K562 (cell line): Measurements from ENCODE around the gene ETV3. TPM values are rescaled to one million over a fixed set of nuclear protein-coding genes. Genes with fewer than 3 reads are reported as not detected.

Source experiments
- CCNT2 ChIP-seq: IDR thresholded peaks from 2 replicates; pipeline ENCODE4 v1.6.1; 2011; ENCODE audit warnings: borderline replicate concordance, low read depth, mild to moderate bottlenecking, moderate library complexity, mixed read lengths, low read length; ENCODE audit not compliant: insufficient read length; ENCODE audit errors: extremely low read depth
- ELF1 ChIP-seq: fragments of 200-800 bp; sonication (Bioruptor generic); IDR thresholded peaks from 2 replicates; pipeline ENCODE4 v1.6.1; 2016; ENCODE audit warnings: missing genetic modification characterization, missing compliant biosample characterization
- EP300 ChIP-seq: IDR thresholded peaks from 2 replicates; pipeline ENCODE4 v1.6.1; 2012; ENCODE audit warnings: low read length, improper control_type of control experiment
- GTF2B ChIP-seq: IDR thresholded peaks from 2 replicates; pipeline ENCODE4 v1.6.1; 2011; ENCODE audit not compliant: insufficient read length; ENCODE audit errors: extremely low read depth
- KLF1 ChIP-seq: fragments of 450-650 bp; IDR thresholded peaks from 2 replicates; pipeline ENCODE4 v1.6.1; 2016; ENCODE audit warnings: missing genetic modification characterization, missing compliant biosample characterization
- LARP7 ChIP-seq: fragments of 450-650 bp; IDR thresholded peaks from 2 replicates; pipeline ENCODE4 v1.6.1; 2016
- MEIS2 ChIP-seq: fragments of 450-650 bp; IDR thresholded peaks from 2 replicates; pipeline ENCODE4 v1.6.1; 2014; ENCODE audit warnings: mild to moderate bottlenecking; ENCODE audit not compliant: partially characterized antibody
- NR2C2 ChIP-seq, 2 experiments: fragments of 200-800 bp in 1 of 2; sonication (Bioruptor generic) in 1 of 2; sonication (generic) in 1 of 2; formaldehyde crosslinking in 1 of 2; IDR thresholded peaks; 2 replicates each; pipeline versions ENCODE4 v1.6.1 to v1.8.0; 2016 to 2022; ENCODE audit warnings: mild to moderate bottlenecking in 1 of 2, missing compliant biosample characterization in 1 of 2, missing genetic modification characterization in 1 of 2, missing genetic modification reagents in 1 of 2
- NR4A1 ChIP-seq, 2 experiments: fragments of 250-450 bp in 1 of 2; fragments of 450-650 bp in 1 of 2; sonication (Bioruptor Pico) in 1 of 2; IDR thresholded peaks; 2 replicates each; pipeline versions ENCODE4 v1.4.0 to v1.6.1; 2016 to 2020; ENCODE audit warnings: mild to moderate bottlenecking in 2 of 2, missing compliant biosample characterization in 1 of 2, missing genetic modification characterization in 1 of 2, moderate library complexity in 1 of 2
- RCOR1 ChIP-seq, 2 experiments: IDR thresholded peaks; 2 replicates each; pipeline ENCODE4 v1.6.1; 2012; ENCODE audit warnings: low read depth in 2 of 2, low read length in 2 of 2, borderline replicate concordance in 1 of 2, improper control_type of control experiment in 1 of 2
- RFX1 ChIP-seq: fragments of 450-650 bp; IDR thresholded peaks from 2 replicates; pipeline ENCODE4 v1.6.1; 2016; ENCODE audit warnings: mild to moderate bottlenecking, moderate library complexity
- SP1 ChIP-seq: sonication (generic); formaldehyde crosslinking; IDR thresholded peaks from 2 replicates; pipeline ENCODE4 v1.8.1; 2022; ENCODE audit warnings: mild to moderate bottlenecking, missing genetic modification reagents
- ZFX ChIP-seq: sonication (generic); formaldehyde crosslinking; IDR thresholded peaks from 2 replicates; pipeline ENCODE4 v1.8.0; 2022; ENCODE audit warnings: mild to moderate bottlenecking, missing genetic modification reagents, moderate library complexity
- ZNF699 ChIP-seq: fragments of 250-450 bp; sonication (Bioruptor Pico); IDR thresholded peaks from 2 replicates; pipeline ENCODE4 v1.8.0; 2021; ENCODE audit warnings: mild to moderate bottlenecking, moderate library complexity; ENCODE audit not compliant: insufficient replicate concordance
- polyA plus RNA-seq, 8 experiments: library from polyadenylated mRNA; depleted of rRNA in 4 of 8; stranded (reverse) in 5 of 8; unstranded in 3 of 8; fragments of >200 nt; fragmentation: Nextera tagmentation in 2 of 8; fragmentation: Illumina TruSeq in 1 of 8; extraction: Ambion mirVana in 2 of 8; extraction: Trizol in 1 of 8; gene quantifications; 2 replicates each; pipeline versions ENCODE4 v1.2.1 to v1.2.3, GENCODE V29; 2011 to 2014; ENCODE audit warnings: inconsistent platforms in 1 of 8, missing spikeins in 1 of 8
- total RNA-seq, 7 experiments: library from RNA; depleted of rRNA in 6 of 7; stranded (reverse); fragments of >200 nt in 6 of 7; fragmentation: Illumina TruSeq in 2 of 7; extraction: Trizol in 2 of 7; gene quantifications; 2 replicates each; pipeline versions ENCODE4 v1.2.1 to v1.2.3, GENCODE V29; 2011 to 2021; ENCODE audit warnings: low replicate concordance in 1 of 7
- TF ChIP-seq, protein P1 (sequence below): sonication (generic); formaldehyde crosslinking; IDR thresholded peaks from 2 replicates; pipeline ENCODE4 v1.8.0; 2023; ENCODE audit warnings: missing genetic modification reagents, mild to moderate bottlenecking, borderline replicate concordance
- TF ChIP-seq, protein P2 (sequence below): fragments of 200-800 bp; sonication (Bioruptor generic); IDR thresholded peaks from 2 replicates; pipeline ENCODE4 v1.6.1; 2017; ENCODE audit warnings: missing genetic modification characterization, missing compliant biosample characterization
- TF ChIP-seq, protein P3 (sequence below): fragments of 250-450 bp; sonication (Bioruptor Pico); IDR thresholded peaks from 2 replicates; pipeline ENCODE4 v1.5.1; 2021; ENCODE audit warnings: mild to moderate bottlenecking

ETV3 gene
- total and polyA plus RNA-seq, 9 of the 15 experiments (the other 6 are each of a cell fraction or from before 2014, with no cell fraction given): 3.1 to 16.0 (median 9.0) TPM

DNA sequence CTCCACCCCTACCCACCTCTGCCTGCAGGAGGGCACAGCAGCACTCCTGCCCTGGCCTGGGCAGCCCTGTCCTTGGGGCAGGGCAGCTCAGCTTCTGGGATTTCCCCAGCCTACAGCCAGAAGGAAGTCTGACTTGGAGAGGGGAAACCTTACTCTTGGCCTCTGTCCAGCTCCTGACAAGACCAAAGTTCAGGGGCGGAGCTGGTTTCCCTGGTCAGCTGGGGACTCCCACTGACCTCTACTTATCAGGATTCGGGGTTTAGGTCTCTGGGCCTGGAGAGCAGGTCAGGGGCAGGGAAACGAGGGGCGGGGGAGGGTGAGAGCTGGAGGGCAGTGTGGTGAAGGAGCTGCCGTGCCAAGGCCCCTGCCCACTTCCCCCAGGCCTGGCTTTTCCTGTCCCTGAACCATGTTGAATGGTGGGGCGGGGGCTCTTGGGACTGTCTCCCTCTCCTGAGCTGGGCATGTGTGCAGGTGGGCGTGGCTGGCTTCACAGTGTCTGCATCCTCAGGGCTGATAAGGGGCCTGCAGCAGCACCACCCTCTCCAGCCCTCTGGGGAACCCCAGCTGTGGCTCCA is 16.8 kb upstream of the ETV3 start (continued):
- TF ChIP-seq GTF2B (no peak), SP1 (CRISPR knock-in tag) (peak; percentile 75), ZFX (0 out of 2 replicates have a peak, but pooled peaks have one; percentile 5), LARP7 (no peak), MEIS2 (peak; percentile 8), CCNT2 (peak; percentile 3), EP300 (peak; percentile 3; the same call in 1 of the 2 replicates), ZNF699 (CRISPR knock-in tag) (no peak), KLF1 (no peak), RCOR1 (IDR thresholded peaks at IDR 0.05; ENCODE audit: borderline replicate concordance in 1 of 2, low read depth in 2 of 2, low read length in 2 of 2) (0 out of 4 replicates have a peak, but pooled peaks of 1 of the 2 experiments have one; percentile 12), NR4A1 (CRISPR knock-in tag; IDR thresholded peaks at IDR 0.05) (no peak), NR4A1 (tag; IDR thresholded peaks at IDR 0.05) (0 out of 2 replicates have a peak, but pooled peaks have one; percentile 14), RFX1 (no peak), ELF1 (tag) (no peak), NR2C2 (CRISPR knock-in tag; IDR thresholded peaks at IDR 0.05) (0 out of 2 replicates have a peak, but pooled peaks have one; percentile 11), NR2C2 (tag; IDR thresholded peaks at IDR 0.05) (peak; percentile 88)
- TF ChIP-seq, protein P1, sequence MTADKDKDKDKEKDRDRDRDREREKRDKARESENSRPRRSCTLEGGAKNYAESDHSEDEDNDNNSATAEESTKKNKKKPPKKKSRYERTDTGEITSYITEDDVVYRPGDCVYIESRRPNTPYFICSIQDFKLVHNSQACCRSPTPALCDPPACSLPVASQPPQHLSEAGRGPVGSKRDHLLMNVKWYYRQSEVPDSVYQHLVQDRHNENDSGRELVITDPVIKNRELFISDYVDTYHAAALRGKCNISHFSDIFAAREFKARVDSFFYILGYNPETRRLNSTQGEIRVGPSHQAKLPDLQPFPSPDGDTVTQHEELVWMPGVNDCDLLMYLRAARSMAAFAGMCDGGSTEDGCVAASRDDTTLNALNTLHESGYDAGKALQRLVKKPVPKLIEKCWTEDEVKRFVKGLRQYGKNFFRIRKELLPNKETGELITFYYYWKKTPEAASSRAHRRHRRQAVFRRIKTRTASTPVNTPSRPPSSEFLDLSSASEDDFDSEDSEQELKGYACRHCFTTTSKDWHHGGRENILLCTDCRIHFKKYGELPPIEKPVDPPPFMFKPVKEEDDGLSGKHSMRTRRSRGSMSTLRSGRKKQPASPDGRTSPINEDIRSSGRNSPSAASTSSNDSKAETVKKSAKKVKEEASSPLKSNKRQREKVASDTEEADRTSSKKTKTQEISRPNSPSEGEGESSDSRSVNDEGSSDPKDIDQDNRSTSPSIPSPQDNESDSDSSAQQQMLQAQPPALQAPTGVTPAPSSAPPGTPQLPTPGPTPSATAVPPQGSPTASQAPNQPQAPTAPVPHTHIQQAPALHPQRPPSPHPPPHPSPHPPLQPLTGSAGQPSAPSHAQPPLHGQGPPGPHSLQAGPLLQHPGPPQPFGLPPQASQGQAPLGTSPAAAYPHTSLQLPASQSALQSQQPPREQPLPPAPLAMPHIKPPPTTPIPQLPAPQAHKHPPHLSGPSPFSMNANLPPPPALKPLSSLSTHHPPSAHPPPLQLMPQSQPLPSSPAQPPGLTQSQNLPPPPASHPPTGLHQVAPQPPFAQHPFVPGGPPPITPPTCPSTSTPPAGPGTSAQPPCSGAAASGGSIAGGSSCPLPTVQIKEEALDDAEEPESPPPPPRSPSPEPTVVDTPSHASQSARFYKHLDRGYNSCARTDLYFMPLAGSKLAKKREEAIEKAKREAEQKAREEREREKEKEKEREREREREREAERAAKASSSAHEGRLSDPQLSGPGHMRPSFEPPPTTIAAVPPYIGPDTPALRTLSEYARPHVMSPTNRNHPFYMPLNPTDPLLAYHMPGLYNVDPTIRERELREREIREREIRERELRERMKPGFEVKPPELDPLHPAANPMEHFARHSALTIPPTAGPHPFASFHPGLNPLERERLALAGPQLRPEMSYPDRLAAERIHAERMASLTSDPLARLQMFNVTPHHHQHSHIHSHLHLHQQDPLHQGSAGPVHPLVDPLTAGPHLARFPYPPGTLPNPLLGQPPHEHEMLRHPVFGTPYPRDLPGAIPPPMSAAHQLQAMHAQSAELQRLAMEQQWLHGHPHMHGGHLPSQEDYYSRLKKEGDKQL (CRISPR knock-in tag): no peak
- TF ChIP-seq, protein P2, sequence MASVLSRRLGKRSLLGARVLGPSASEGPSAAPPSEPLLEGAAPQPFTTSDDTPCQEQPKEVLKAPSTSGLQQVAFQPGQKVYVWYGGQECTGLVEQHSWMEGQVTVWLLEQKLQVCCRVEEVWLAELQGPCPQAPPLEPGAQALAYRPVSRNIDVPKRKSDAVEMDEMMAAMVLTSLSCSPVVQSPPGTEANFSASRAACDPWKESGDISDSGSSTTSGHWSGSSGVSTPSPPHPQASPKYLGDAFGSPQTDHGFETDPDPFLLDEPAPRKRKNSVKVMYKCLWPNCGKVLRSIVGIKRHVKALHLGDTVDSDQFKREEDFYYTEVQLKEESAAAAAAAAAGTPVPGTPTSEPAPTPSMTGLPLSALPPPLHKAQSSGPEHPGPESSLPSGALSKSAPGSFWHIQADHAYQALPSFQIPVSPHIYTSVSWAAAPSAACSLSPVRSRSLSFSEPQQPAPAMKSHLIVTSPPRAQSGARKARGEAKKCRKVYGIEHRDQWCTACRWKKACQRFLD (CRISPR knock-in tag): no peak
- TF ChIP-seq, protein P3, sequence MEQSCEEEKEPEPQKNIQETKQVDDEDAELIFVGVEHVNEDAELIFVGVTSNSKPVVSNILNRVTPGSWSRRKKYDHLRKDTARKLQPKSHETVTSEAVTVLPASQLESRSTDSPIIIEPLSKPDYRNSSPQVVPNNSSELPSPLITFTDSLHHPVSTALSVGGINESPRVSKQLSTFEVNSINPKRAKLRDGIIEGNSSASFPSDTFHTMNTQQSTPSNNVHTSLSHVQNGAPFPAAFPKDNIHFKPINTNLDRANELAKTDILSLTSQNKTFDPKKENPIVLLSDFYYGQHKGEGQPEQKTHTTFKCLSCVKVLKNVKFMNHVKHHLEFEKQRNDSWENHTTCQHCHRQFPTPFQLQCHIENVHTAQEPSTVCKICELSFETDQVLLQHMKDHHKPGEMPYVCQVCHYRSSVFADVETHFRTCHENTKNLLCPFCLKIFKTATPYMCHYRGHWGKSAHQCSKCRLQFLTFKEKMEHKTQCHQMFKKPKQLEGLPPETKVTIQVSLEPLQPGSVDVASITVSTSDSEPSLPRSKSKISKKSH (CRISPR knock-in tag): no peak
